ENCODE data around the gene LRRC36.

LRRC36 gene

DNA sequence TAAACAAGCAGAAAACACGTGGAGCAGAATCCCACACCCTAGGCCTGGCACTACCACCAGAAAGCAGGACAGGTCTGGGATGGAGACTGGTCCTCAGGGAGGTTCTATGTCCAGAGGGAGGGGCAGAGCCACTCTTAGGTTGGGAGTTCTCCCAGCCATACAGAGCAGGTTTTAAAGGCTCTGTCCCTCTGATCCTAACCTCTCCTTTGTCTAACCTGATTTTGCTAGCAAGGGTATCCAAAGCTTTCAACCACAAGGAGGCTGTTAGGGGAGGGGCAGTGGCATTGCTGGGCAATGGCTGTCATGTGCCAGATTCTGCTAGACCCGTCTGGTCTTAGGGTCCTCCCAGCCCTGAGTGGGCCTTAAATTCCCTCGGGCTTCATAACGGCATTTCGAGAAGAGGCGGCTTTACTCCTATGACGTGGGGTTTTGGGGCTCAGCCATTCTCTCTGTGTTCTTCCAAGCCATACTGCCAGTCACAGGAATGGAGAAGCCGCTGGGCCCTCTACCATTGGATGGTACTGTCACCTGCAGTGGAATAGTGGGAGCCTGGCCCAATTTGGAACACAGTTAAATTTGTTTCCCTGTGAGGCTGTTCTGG is 61.0 kb downstream of the LRRC36 start:
- no peak for DNase-seq (ENCODE audit: extremely low spot score)
- CTCF ChIA-PET: interaction anchor here (1.0 to 4.8 kb wide), 2 partner anchors 12 to 26 kb away, joined by 4 to 24 read pairs; no protein-coding TSS in a partner anchor
- POLR2A ChIA-PET: no interaction called here
- TF ChIP-seq, protein P1, sequence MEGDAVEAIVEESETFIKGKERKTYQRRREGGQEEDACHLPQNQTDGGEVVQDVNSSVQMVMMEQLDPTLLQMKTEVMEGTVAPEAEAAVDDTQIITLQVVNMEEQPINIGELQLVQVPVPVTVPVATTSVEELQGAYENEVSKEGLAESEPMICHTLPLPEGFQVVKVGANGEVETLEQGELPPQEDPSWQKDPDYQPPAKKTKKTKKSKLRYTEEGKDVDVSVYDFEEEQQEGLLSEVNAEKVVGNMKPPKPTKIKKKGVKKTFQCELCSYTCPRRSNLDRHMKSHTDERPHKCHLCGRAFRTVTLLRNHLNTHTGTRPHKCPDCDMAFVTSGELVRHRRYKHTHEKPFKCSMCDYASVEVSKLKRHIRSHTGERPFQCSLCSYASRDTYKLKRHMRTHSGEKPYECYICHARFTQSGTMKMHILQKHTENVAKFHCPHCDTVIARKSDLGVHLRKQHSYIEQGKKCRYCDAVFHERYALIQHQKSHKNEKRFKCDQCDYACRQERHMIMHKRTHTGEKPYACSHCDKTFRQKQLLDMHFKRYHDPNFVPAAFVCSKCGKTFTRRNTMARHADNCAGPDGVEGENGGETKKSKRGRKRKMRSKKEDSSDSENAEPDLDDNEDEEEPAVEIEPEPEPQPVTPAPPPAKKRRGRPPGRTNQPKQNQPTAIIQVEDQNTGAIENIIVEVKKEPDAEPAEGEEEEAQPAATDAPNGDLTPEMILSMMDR (IDR thresholded peaks at IDR 0.05; ENCODE audit: control extremely low read depth, extremely low read depth, low read depth, missing control alignments): no peak

DNA sequence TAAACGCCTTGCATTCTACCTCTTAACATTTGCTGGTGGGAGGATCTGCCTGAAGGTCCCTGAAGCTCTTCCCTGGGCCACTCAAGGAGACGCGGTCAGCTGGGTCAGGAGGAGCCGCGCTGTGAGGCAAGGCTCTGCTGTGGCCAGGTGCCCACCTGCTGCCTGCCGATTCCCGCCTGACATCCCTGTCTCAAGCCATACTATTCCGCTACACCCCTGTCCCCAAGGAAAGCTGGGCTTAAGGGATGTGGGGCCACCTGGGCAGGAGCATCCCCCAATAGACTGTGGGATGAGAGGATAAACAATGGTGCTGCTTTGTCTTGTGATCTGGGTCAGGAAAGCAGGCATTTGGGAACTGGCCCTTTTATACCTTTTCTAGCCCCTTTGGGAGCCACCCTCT is 61.6 kb downstream of the LRRC36 start:
- DNase-seq (ENCODE audit: extremely low spot score): no peak
- TF ChIP-seq, protein P1 (IDR thresholded peaks at IDR 0.05; ENCODE audit: control extremely low read depth, extremely low read depth, low read depth, missing control alignments): no peak
- POLR2A ChIA-PET: no interaction called here
- CTCF ChIA-PET: interaction anchor here (1.0 to 4.8 kb wide), 2 partner anchors 11 to 26 kb away, joined by 4 to 24 read pairs; no protein-coding TSS in a partner anchor

DNA sequence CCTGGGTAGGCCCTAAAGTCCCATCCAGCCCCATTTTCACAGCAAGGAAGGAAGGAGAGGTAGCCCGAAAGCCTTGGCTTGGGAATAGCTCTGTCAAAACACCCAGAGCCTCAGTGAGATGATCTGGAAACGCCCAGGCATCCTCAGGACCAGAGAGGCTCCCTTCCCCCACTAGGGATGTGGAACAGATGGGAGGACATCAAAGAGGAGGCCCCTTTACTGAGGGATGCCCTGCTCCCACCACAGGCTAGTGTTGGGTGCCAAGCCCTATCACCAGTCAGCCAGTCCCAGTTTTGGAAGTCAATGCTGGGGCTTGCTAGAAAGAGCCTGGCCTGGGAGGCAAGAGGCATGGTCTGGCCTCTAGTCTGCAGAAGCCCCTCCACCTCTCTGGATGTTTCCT is 62.0 kb downstream of the LRRC36 start:
- DNase-seq (ENCODE audit: extremely low spot score): no peak
- POLR2A ChIA-PET: no interaction called here
- CTCF ChIA-PET: interaction anchor here (1.0 to 4.8 kb wide), 3 partner anchors 11 to 25 kb away, joined by 3 to 24 read pairs (median 4); no protein-coding TSS in a partner anchor
- TF ChIP-seq, protein P1 (IDR thresholded peaks at IDR 0.05; ENCODE audit: control extremely low read depth, extremely low read depth, low read depth, missing control alignments): no peak

GRCh38 chr16:67389911-67390815 is 63.5 kb downstream of the LRRC36 start:
- CTCF ChIA-PET: interaction anchor here (1.0 to 4.8 kb wide), 6 partner anchors 8 to 129 kb away, joined by 3 to 24 read pairs (median 3); no protein-coding TSS in a partner anchor
- no peak for DNase-seq (ENCODE audit: extremely low spot score)
- TF ChIP-seq, protein P1 (IDR thresholded peaks at IDR 0.05; ENCODE audit: control extremely low read depth, extremely low read depth, low read depth, missing control alignments): no peak
- POLR2A ChIA-PET: no interaction called here

DNA sequence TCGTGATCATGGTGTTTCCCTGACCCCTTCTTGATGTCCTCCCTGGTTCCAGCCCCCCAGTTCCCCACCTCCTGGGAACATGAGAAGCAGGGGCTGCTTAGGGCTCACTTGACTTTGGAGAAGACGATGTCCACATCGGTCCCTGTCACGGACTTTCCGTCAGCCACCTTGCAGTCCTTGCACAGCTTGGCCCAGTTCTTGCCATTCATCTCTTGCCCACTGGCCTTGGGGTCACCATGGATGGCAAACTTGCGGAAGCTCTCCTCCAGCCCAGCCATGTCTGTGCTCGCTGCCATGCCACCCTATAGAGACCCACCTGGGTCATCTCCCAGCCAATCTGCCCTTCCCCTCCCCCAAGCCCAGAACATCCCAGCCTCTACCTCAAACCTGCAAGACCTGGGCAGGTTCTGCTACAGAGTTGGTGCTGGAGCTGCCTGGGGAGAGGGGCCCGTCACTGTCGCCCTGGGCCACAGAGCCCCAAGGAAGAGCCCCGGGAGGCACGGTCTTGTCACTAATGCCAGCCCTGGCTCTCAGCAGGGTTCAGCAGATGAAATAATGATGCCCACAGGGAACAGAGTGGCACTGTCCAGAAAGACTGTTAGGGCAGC is 64.3 kb downstream of the LRRC36 start:
- no peak for DNase-seq (ENCODE audit: extremely low spot score)
- TF ChIP-seq, protein P1 (IDR thresholded peaks at IDR 0.05; ENCODE audit: control extremely low read depth, extremely low read depth, low read depth, missing control alignments): no peak
- ChIA-PET POLR2A (no interaction called here), CTCF (interaction anchor here (1.0 to 1.9 kb wide), 4 partner anchors 8 to 130 kb away, joined by 3 to 8 read pairs (median 3); no protein-coding TSS in a partner anchor)
